Activated naive CD4-positive, alpha-beta T cell treated with Interleukin-2 at 50 U/mL for 16 hours (primary cell): ENCODE results near the gene ARSG.
"Not testable (repeated sequence)": the region's sequence is repeated elsewhere in the genome, so short reads cannot be mapped to it uniquely, and the experiment has no call there.

Source experiments
- DNase-seq: peaks from one replicate; pipeline ENCODE4 v3.0.0-alpha.2; 2020

Gene ARSG

DNA sequence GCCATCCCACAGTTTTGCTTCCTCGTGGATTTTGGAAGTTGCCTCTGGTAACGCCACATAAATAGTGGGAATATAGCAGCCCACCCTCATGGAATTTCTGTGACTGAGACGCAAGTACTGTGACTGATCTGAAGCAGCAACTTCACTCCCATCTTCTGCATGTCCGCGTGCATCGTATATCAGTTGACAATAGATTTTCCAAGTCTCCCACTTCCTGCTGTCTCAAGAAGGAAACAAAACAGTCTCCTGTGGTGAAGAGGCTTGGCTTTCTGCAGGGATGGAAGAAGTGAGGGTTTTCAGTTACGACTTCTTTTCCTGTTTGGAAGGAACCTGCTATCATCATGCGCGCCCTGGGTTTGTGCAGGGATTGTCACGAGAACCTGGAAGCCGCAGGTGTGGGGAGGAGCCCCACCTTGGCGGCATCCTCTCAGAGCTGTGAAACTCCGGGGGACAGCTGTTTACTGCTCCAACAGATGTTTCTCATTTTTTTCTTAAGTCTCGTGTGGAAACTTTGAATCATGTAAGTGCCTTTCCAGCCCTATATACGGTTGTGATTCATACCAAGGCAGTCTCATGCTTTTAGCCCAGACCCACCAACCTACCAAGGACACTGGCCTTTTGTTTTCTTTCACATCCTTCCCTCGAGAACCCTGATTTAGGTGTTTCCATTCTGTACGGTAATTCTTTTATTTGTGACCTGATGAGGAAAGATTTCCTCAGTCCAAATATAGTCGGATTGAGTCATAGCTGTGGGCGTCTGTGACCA, 108.5 kb downstream of the ARSG start:
- peak; percentile 54 for DNase-seq

DNA sequence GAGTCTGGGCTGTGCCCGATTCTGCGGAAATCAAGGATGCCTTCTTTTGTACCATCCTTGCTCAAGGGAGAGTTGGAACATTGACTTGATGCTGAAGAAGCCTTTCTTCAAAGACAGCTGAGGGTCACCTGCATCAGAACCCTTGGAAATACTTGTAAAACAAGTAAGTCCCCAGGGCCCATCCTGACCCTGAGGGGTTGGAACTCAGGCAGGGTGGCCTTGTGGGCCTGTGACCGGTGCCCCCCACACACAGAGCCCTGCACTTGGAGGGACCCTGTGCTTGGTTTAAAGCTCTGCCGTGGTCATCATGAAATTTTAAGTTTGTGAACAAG, 109.1 kb downstream of the ARSG start:
- DNase-seq: no peak

DNA sequence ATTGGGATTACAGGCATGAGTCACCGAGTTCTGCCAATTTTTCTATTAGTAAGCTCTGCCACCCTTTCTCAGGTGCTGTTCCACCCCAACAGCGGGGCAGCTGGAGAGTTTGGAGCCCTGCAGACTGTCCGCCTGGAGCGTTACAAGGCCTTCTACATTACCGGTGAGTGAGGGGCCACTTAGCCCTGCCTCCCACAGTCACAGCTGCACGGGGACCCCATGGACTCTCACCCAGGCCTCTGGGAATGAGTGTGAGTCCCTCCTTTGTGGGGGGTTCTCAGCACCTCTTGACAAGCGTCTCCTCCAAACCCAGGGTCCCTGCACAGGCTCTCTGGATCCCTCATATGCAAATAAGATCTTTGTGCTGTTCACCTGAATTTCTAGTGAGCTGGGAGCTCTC, 110.0 kb downstream of the ARSG start:
- DNase-seq: no peak

DNA sequence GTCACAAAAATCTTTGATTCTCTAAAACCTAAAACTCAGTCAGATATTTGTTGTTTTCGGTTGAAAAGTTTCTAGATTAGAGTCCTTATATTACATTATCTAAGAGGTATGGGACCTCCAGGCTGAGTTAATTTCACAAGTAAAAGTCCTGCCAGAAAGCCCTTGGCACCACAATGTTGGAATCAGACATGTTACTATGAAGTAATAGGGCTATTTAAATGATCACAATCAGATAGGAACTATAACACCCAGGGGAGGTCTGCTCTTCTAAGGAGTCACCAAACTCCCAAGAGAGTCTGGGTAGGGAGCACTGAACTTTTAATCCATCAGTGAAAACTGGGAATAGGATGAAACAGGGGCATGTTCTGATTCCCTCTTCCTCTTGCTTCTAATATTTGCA, 111.8 kb downstream of the ARSG start:
- no peak for DNase-seq

DNA sequence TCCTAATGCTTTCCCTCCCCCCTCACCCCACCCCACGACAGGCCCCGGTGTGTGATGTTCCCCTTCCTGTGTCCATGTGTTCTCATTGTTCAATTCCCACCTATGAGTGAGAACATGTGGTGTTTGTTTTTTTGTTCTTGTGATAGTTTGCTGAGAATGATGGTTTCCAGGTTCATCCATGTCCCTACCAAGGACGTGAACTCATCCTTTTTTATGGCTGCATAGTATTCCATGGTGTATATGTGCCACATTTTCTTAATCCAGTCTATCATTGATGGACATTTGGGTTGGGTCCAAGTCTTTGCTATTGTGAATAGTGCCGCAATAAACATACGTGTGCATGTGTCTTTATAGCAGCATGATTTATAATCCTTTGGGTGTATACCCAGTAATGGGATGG, 112.5 kb downstream of the ARSG start:
- DNase-seq: not testable (repeated sequence)

DNA sequence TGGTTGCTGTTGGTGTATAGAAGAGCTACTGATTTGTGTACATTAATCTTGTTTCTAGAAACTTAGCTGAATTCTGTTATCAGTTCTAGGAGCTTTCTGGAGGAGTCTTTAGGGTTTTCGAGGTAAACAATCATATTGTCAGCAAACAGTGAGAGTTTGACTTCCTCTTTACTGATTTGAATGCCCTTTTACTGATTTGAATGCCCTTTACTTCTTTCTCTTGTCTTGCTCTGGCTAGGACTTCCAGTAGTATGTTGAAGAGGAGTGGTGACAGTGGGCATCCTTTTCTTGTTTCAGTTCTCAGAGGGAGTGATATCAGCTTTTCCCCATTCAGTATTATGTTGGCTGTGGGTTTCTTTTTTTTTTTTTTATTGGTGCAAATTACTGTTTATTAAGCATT, 116.4 kb downstream of the ARSG start:
- not testable (repeated sequence) for DNase-seq

DNA sequence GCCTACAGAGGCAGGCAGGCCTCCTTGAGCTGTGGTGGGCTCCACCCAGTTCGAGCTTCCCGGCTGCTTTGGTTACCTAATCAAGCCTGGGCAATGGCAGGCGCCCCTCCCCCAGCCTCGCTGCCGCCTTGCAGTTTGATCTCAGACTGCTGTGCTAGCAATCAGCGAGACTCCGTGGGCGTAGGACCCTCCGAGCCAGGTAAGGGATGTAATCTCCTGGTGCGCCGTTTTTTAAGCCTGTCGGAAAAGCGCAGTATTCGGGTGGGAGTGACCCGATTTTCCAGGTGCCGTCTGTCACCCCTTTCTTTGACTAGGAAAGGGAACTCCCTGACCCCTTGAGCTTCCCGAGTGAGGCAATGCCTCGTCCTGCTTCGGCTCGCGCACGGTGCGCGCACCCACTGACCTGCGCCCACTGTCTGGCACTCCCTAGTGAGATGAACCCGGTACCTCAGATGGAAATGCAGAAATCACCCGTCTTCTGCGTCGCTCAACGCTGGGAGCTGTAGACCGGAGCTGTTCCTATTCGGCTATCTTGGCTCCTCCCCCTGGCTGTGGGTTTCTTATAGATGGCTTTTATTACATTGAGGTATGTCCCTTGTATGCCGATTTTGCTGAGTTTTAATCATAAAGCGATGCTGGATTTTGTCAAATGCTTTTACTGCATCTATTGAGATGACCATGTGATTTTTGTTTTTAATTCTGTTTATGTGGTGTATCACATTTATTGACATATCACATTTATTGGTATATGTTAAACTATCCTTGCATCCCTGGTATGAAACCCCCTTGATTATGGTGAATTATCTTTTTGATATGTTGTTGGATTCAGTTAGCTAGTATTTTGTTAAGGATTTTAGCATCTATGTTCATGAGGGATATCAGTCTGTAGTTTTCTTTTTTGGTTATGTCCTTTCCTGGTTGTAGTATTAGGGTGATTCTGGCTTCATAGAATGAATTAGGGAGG, 122.6 kb downstream of the ARSG start:
- DNase-seq: peak; percentile 66

DNA sequence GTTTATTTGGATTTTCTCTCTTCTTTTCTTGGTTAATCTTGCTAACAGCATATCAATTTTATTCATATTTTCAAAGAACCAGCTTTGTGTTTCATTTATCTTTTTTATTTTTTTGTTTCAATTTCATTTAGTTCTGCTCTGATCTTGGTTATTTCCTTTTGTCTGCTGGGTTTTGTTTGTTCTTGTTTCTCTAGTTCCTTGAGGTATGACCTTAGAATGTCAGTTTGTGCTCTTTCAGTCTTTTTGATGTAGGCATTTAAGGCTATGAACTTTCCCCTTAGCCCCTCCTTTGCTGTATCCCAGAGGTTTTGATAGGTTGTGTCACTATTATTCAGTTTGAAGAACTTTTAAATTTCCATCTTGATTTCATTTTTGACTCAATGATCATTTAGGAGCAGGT, 123.6 kb downstream of the ARSG start:
- not testable (repeated sequence) for DNase-seq

DNA sequence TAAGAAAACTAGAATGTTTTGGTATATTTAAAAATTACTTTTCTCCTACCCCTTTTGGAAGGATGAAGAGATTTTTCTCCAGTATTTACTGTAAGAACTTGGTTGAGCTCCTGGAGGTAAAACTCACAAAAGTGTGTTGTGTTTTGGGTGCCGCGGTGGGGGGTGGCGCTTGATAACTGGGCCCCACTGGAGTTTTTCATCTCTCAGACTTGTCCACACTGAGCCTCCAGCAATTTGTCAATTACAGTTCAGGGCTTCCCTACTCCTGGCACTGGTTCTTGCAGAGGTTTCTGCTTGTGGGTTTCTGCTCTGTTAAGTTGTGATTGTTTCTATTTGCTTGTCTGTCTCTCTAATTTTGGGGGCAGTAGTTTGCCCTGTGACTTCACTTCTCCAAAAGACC, 126.0 kb downstream of the ARSG start:
- no peak for DNase-seq

DNA sequence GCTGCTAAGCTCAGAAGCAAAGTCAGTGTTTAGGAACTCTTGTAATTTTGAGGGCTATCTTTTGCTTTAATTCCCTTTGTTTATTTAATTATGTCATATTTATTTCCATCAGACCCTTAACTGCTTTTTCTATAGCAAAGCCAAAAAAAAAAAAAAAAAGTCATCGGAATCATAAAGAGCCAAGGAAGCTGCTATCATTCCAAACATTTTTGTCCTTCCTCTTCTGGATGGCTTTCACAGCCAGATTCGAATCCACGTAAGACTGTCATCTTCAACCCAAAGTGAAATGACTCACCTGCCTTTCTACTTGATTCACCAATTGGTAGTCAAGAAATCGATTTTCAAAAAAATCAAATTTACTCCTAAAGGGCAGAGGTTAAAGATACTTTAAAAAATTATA, 127.6 kb downstream of the ARSG start:
- DNase-seq: no peak

DNA sequence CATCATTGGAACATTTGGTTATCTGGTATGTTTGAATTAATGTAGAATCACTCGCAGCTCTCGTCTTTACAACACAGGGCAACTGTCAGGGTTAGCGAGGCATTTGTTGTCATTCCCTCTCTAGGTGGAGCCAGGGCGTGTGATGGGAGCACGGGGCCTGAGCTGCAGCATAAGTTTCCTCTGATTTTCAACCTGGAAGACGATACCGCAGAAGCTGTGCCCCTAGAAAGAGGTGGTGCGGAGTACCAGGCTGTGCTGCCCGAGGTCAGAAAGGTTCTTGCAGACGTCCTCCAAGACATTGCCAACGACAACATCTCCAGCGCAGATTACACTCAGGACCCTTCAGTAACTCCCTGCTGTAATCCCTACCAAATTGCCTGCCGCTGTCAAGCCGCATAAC, 128.8 kb downstream of the ARSG start:
- no peak for DNase-seq

DNA sequence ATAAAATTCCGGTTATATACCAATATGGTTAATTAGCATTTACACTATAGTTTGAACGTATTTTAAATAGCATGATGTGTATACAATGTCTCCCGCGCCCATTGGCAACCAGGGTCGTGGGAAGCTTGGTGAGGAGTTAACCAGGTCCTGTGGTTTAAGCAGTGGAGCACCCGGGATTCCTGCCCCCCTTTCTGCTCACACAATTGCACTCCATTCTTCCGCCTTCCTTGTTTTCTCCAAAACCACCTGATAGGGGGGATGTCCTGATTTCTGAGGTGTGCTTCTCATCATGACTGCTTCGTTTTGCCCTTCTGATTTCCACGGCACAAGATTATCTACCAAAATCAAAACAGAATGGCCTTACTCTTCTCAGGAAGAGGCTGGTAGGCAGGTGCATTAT, 130.2 kb downstream of the ARSG start:
- no peak for DNase-seq

DNA sequence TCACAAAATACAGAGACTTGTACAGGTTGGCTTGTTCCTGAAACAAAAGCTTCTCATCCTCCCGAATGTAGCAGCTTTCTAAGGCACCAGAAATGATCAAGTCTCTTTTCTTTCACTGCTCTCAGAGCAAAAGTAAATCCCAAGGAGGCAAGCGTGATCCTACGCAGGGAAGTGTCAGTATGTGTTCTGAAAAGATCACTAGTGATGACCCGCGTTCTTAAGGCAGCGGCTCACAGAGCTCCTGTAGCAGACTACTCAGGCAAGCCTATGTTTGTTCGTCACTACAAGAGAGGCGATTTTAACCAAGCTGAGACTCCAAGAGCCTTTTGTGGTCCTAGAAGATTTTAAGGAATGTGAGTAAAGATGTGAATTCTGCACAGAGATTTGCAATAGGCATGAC, 131.5 kb downstream of the ARSG start:
- DNase-seq: no peak

DNA sequence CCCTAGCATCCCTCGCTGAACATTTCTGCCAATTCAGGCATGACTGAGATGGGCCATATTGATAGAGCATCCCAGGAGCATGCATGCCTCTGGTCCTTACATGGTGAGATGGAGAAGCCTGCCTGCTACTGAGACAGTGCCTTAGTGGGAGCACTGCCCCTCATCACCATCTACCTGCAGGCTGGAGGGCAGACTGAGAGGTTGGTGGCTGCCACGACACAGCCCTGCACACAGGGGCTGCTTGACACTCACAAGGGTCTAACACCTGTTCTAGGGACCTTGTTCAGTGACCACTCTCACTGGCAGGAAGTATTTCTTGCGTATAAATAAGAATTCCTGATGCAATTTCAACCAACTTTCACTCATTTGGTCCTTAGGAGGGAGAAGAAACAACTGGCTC, 132.0 kb downstream of the ARSG start:
- DNase-seq: no peak

DNA sequence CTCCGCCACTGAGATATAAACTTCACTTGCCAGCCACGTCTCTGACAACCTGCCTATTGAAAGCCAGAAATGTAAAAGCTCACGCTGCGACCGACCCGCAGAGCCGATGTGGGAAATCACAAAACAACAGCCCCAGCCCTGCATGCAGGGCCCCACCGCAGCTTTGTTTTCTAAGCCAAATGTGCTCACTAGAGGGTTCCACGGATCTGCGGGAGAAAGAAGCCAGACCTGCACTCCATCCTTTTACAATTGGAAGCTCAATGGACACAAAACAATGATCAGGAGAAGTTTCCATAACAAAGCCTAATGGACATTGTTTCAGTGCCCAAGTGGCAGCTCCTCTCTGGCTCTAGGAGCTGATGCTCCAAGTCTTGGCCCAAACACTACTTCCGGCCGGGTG, 132.9 kb downstream of the ARSG start:
- DNase-seq: no peak

DNA sequence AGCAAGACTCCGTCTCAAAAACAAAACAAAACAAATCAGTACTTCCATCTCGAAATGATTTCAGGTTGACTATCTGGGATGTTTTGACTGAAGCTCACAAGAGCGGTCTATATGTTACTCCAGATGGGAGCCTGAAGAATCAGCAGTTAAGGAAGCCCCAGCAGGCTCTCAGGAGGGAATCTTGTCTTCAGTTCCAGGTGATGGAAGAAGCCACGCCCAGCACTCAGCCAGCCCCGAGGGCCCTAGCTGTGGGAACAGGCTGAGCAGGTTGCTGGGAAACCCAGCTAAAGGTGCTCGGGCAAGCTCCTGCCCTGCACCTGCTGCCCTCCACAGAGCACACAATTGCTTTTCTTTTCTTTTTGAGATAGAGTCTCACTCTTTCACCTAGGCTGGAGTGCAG, 133.6 kb downstream of the ARSG start:
- DNase-seq: no peak

DNA sequence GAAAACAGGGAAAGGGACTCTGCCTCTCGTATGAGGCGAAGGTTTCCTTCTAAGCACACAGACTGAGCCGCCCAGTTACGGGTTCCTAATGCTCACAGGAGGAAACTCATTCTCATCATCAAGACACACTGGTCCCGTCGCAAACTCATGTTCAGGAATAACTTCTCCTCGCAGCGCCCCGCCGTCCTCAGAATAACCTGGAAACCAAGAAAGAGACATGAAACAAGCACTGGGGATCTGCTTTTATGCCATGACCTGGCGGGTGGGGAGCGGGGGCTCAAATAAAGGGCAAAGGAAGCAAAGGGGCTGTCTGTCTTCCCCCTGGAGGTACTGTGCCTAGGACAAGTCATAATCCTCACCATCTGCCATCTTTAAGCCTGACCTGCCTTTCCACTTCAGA, 134.7 kb downstream of the ARSG start:
- no peak for DNase-seq

DNA sequence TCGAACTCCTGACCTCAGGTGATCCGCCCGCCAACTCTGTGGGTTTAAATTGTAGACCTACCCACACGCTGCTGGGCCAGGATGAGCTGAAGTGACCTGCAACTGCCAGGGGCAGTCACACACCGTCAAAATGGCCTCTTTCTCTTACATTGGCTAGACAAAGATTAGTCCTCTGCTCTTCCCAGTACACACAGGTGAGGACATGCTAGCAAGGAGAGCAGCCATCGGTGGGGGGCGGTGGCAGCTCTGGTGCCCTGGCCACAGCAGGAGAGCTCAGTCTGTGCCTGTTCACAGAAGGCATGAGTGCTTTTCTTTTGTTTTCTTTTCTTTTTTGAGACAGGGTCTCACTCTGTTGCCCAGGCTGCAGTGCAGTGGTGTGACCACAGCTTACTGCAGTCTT, 136.3 kb downstream of the ARSG start:
- no peak for DNase-seq

DNA sequence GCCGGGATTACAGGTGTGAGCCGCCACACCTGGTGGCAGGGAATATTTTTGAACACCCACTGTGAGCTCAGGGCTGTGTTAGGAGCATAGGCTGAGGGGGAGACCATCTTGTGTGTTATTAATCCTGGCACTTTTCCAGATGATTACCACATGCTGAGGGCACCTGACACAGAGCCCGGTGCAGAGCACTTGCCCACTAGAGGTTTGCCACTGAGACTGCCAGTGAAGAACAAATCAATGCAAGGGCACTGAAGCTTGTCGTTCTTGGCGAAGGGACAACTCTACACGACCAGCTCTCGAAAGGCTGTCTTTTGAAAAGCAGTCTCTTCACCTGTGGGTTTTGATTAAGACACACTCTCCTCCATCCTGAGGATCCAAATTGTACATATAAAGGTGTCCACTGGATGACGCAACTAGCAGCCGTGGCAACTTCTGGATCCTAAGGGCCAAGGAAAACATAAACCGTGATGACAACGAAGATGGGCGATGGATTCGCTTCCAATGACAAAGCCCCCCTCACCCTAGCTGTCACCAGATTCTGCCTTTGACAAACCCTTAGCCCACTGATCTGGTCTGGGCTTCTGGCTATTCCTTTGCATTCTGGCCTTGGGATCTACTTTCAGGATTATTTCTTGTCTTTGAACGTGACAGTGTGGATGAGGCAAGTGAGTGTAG, 137.3 kb downstream of the ARSG start:
- DNase-seq: no peak

DNA sequence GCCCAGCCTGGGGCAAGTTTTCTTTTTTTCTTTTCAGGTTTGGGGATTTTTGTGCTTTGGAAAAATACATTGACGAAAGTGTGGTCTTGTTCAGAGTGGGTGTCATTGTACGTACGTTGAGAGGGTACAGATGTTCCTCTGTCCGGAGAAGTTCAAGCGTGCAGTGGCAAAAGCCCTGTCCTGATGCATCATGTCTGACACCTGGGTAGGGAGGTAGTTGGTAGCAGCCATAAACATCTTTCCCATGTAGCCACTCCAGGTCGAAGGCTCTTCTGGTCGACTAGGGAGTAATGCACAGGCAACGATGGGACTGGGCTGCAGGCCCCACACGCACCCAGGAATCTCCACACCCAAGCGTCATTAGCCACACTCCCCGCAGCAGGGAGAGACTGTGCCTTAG, 138.6 kb downstream of the ARSG start:
- no peak for DNase-seq

DNA sequence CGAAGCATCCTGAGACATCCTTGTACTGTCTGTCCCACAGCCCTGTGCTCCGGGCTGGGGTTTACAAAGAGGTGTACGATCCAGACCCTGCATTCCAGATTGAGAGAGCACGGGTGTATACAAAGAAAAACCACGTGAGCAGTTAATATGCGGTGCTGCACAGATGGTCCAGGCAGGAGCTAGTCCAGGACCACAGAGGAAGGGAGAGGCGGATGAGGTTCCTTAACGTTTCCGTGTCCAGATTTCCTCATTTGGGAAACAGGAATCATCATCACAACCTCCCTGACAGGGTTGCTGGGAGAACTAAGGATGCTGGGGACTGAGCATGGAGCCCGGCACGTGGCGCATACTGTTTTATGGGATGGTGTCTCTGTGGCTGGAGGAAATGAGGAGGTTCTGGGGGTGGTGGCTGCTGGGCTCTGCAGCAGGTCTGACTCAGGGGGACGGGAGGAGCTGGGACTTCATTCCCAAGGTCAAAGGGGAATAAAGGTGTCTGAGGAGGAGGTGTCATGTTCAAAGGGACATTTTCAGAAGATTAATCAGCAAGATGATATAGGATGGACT, 139.8 kb downstream of the ARSG start:
- DNase-seq: no peak

DNA sequence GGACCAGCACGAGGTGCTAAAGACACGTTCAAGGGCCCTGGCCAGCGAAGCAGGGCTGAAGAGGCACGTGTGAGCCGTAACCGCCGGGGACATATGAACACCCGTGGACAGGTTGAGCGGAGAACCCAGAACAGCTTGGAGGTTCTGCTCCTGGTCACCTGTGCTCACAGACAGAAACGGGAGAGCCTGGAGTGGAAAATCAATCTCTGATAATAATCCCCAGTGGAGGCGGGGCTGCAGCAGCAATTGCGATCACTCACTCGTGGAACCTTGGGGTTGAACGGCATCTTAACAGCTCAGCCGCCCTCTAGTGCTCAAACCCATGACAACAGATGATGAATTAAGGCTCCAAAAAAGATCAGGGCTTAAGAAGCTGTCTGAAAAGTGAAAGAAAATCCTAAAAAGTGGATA, 140.4 kb downstream of the ARSG start:
- peak; percentile 48 for DNase-seq

DNA sequence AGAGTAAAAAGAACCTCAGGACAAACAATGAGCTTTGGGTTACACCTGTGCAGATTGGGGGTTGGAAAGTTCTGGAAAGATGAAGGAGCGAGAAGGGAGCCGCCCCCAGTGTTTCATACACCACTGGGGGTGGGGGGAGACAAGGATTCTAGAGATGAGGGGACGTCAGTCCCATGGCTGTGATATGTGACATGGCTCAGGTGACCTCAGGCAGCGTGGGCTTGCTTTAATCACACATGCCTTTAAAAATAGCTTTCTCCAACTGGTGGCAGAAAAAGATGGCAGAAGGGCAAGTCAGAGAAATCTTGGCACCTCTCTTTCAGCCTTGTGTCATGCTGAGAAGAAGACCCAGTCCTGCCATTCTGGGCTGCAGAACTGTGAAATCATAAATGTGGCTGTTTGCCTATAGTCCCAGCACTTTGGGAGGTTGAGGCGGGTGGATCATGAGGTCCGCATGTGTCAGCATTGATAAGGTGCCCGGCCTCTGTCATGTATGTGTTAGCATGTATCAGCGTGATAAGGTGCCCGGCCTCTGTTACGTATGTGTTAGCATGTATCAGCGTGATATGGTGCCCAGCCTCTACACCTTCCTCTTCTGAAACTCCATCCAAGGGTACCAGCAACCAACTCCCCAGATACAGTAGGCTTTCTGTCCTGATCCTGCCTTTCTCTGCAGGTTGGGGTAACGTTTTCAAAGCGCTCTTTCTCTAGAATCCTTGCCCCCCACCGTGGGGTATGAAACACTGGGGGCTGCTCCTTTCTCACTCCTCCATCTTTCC, 141.0 kb downstream of the ARSG start:
- DNase-seq: no peak
